Activated CD4-positive, alpha-beta T cell treated with anti-CD3 and anti-CD28 coated beads, Interleukin-2, amount 10 ng/mL, durations not matched to agents 24 days and 14 days (primary cell): Measurements from ENCODE around the gene RERE. TPM values are rescaled to one million over a fixed set of nuclear protein-coding genes. Genes with fewer than 3 reads are reported as not detected.
A peak's percentile ranks its signal among the peaks of the same experiment; 100 is the strongest.
"Not testable (repeated sequence)": the region's sequence is repeated elsewhere in the genome, so short reads cannot be mapped to it uniquely, and the experiment has no call there.

Source experiments
- DNase-seq: peaks from one replicate; pipeline ENCODE4 v3.0.0; 2022
- H3K27ac Mint-ChIP-seq: one replicate; pipeline ENCODE4 v1.8.0; 2022; ENCODE audit warnings: mild to moderate bottlenecking, mixed read lengths
- H3K27me3 Mint-ChIP-seq: one replicate; pipeline ENCODE4 v1.8.0; 2022; ENCODE audit warnings: mixed read lengths
- H3K36me3 Mint-ChIP-seq: one replicate; pipeline ENCODE4 v1.8.0; 2022; ENCODE audit warnings: low read depth, mild to moderate bottlenecking, mixed read lengths
- H3K4me1 Mint-ChIP-seq: one replicate; pipeline ENCODE4 v1.8.0; 2021; ENCODE audit warnings: mixed read lengths
- H3K4me3 Mint-ChIP-seq: one replicate; pipeline ENCODE4 v1.8.0; 2022; ENCODE audit warnings: mild to moderate bottlenecking, moderate library complexity, mixed read lengths
- H3K9me3 Mint-ChIP-seq: one replicate; pipeline ENCODE4 v1.8.0; 2021; ENCODE audit warnings: mixed read lengths
- intact Hi-C: fragments of 100-400 bp; cut with micrococcal nuclease; formaldehyde crosslinking; loops from one replicate; pipeline ENCODE4 v1.15.1; 2023
- total RNA-seq: library from RNA; stranded (reverse); gene quantifications from 2 replicates; pipeline ENCODE4 v1.2.3, GENCODE V29; 2022

RERE gene
- total RNA-seq, 1 donor from 2014 or later: 85.6 TPM

GRCh38 chr1:8745749-8746390 is 71.6 kb downstream of the RERE start:
- peaks cover 5% of the 10 kb centered on the region for H3K36me3 Mint-ChIP-seq
- no peak overlapping the region for H3K4me3 Mint-ChIP-seq
- intact Hi-C loops: no loop called here
- H3K4me1 Mint-ChIP-seq: peaks cover 10% of the 10 kb centered on the region
- H3K9me3 Mint-ChIP-seq: no peaks in the 10 kb centered on the region
- no peak overlapping the region for H3K27ac Mint-ChIP-seq
- no peak for DNase-seq
- H3K27me3 Mint-ChIP-seq: no peaks in the 10 kb centered on the region

DNA sequence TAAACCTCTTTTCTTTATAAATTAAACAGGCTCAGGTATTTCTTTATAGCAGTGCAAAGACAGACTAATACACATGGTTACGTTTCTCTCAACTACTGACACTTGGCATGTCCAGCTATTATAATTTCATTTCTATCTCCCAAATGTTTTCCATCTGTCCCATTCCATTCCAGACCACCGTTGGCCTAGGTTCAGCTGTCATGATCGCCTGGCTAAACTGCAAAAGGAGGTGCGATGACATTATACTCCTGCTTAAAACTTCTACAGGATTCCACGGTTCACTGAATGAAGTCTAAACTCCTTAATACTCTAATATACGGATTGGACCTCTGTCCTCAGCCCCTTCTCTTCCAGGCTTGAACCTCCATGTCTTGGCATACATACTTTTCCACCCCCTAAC is 72.1 kb downstream of the RERE start:
- Mint-ChIP-seq H3K4me3 (no peak overlapping the region), H3K4me1 (peaks cover 10% of the 10 kb centered on the region), H3K27ac (no peak overlapping the region), H3K9me3 (no peaks in the 10 kb centered on the region), H3K36me3 (peaks cover 5% of the 10 kb centered on the region), H3K27me3 (no peaks in the 10 kb centered on the region)
- intact Hi-C loops: no loop called here
- DNase-seq: no peak

DNA sequence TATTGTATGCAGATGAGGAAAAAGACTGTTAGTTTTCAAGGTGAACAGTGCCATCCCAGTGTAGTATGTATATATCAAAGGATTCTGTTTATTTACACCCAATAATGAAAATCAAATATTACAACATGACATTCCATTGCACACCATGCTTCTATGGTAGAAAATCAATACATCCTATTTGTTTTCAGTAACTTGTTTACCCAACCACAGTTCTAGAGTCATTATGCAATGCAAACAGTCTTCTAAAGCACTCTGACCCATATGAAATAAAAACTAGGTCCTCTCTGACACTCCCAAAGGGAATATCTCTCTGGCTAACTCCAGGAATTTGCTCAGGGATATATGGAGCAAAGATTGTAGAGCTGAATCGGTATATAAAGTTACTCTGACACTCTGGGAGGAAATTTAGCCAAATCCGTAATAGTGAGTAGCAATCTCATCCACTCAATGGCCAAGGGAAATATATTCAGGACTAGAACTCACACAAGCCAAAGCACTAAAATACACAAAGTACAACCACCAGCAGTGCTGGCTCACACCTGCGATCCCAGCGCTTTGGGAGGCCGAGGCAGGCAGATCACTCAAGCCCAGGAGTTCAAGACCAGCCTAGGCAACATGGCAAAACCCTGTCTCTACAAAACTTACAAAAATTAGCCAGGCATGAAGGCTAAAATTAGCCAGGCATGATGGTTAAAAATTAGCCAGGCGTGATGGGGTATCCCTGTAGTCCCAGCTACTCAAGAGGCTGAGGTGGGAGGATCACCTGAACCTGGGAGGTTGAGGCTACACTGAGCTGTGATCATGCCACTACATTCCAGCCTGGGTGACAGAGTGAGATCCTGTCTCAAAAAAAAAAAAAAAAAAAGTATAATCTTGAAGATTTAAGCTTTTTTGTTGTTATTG is 75.2 kb downstream of the RERE start:
- peaks cover 23% of the 10 kb centered on the region for H3K9me3 Mint-ChIP-seq
- no peak for DNase-seq
- no peak overlapping the region for H3K4me3 Mint-ChIP-seq

GRCh38 chr1:8740034-8740449 is 77.4 kb downstream of the RERE start:
- intact Hi-C loops: no loop called here
- no peak overlapping the region for H3K4me3 Mint-ChIP-seq
- H3K4me1 Mint-ChIP-seq: peaks cover 6% of the 10 kb centered on the region
- H3K27me3 Mint-ChIP-seq: no peaks in the 10 kb centered on the region
- H3K36me3 Mint-ChIP-seq: peaks cover 22% of the 10 kb centered on the region
- no peak for DNase-seq
- peaks cover 23% of the 10 kb centered on the region for H3K9me3 Mint-ChIP-seq
- H3K27ac Mint-ChIP-seq: no peak overlapping the region

More for the DNA sequence above, 75.2 kb downstream of the RERE start:
- H3K36me3 Mint-ChIP-seq: peaks cover 20% of the 10 kb centered on the region
- peaks cover 9% of the 10 kb centered on the region for H3K4me1 Mint-ChIP-seq
- H3K27ac Mint-ChIP-seq: no peak overlapping the region
- intact Hi-C loops: no loop called here
- H3K27me3 Mint-ChIP-seq: no peaks in the 10 kb centered on the region

DNA sequence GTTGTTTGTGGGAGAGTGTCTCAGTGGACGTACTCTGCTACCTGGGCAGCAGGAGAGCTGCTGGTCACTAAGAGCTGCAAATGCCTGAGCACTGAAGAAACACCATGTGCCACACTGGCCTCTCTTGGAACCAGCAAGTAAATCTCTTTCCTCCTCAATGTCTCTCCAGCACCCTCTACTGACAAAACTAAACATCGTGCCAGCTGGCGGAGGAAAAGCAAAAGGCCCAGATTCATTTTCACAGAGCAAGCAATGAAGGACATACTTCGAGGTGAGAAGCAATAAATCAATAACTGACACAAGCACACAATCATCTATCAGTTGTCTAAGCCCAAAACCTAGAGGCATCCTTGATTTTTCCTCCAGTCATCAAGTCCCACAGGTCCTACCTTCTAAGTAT is 78.1 kb downstream of the RERE start:
- no peak overlapping the region for H3K27ac Mint-ChIP-seq
- peaks cover 22% of the 10 kb centered on the region for H3K36me3 Mint-ChIP-seq
- H3K27me3 Mint-ChIP-seq: no peaks in the 10 kb centered on the region
- no peak for DNase-seq
- H3K9me3 Mint-ChIP-seq: peaks cover 23% of the 10 kb centered on the region
- H3K4me3 Mint-ChIP-seq: no peak overlapping the region
- intact Hi-C loops: no loop called here
- H3K4me1 Mint-ChIP-seq: peaks cover 6% of the 10 kb centered on the region

- intact Hi-C loops: no loop called here
- no peak overlapping the region for H3K4me3 Mint-ChIP-seq
- no peak for DNase-seq
- H3K27ac Mint-ChIP-seq: no peak overlapping the region
- H3K36me3 Mint-ChIP-seq: peaks cover 27% of the 10 kb centered on the region
- H3K27me3 Mint-ChIP-seq: no peaks in the 10 kb centered on the region
- H3K9me3 Mint-ChIP-seq: peaks cover 28% of the 10 kb centered on the region
- peaks cover 7% of the 10 kb centered on the region for H3K4me1 Mint-ChIP-seq
Measured at GRCh38 chr1:8736927-8737326, 80.5 kb downstream of the RERE start.

- H3K4me1 Mint-ChIP-seq: peaks cover 6% of the 10 kb centered on the region
- no peak overlapping the region for H3K4me3 Mint-ChIP-seq
- no peak for DNase-seq
- intact Hi-C loops: no loop called here
- peaks cover 17% of the 10 kb centered on the region for H3K36me3 Mint-ChIP-seq
- H3K27me3 Mint-ChIP-seq: no peaks in the 10 kb centered on the region
- H3K9me3 Mint-ChIP-seq: peaks cover 16% of the 10 kb centered on the region
- no peak overlapping the region for H3K27ac Mint-ChIP-seq
Measured at GRCh38 chr1:8733484-8733883, 84.0 kb downstream of the RERE start.

DNA sequence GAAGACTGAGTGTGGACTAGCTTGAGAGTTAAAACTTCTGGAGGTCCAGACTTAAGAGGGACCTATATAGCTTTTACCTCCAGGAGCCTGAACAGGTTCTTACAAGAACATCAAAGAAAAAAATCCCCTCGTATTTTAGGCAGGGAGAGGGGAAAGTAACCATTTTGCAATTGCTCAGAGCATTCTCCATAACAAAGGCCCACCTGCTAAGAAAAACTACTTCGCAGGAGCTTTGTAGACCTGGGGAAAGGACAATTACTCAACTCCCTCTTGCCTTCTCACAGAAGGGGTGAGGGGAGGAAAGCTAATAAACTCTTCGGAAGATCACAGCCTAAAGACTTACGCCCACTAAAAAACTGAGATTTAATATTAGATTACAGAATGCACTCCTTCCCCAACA is 86.3 kb downstream of the RERE start:
- DNase-seq: no peak
- intact Hi-C loops: no loop called here
- Mint-ChIP-seq H3K36me3 (peaks cover 12% of the 10 kb centered on the region), H3K27ac (no peak overlapping the region), H3K9me3 (peaks cover 9% of the 10 kb centered on the region), H3K4me3 (no peak overlapping the region), H3K27me3 (no peaks in the 10 kb centered on the region), H3K4me1 (peaks cover 10% of the 10 kb centered on the region)

- H3K27ac Mint-ChIP-seq: no peak overlapping the region
- peaks cover 15% of the 10 kb centered on the region for H3K4me1 Mint-ChIP-seq
- peaks cover 9% of the 10 kb centered on the region for H3K9me3 Mint-ChIP-seq
- intact Hi-C loops: no loop called here
- no peak overlapping the region for H3K4me3 Mint-ChIP-seq
- no peak for DNase-seq
- peaks cover 12% of the 10 kb centered on the region for H3K36me3 Mint-ChIP-seq
- H3K27me3 Mint-ChIP-seq: no peaks in the 10 kb centered on the region
Measured at GRCh38 chr1:8728464-8728863, 89.0 kb downstream of the RERE start.

- intact Hi-C loops: no loop called here
- Mint-ChIP-seq H3K27me3 (no peaks in the 10 kb centered on the region), H3K4me1 (peaks cover 18% of the 10 kb centered on the region), H3K4me3 (no peak overlapping the region), H3K27ac (no peak overlapping the region), H3K36me3 (peaks cover 12% of the 10 kb centered on the region), H3K9me3 (peaks cover 9% of the 10 kb centered on the region)
- no peak for DNase-seq
Measured at GRCh38 chr1:8727809-8728213, 89.6 kb downstream of the RERE start.

GRCh38 chr1:8727316-8727715 is 90.1 kb downstream of the RERE start:
- DNase-seq, H3K9me3 Mint-ChIP-seq, intact Hi-C loops, H3K27ac Mint-ChIP-seq, H3K4me3 Mint-ChIP-seq, H3K27me3 Mint-ChIP-seq: not testable (repeated sequence)
- Mint-ChIP-seq H3K4me1 (peaks cover 19% of the 10 kb centered on the region), H3K36me3 (peaks cover 11% of the 10 kb centered on the region)

DNA sequence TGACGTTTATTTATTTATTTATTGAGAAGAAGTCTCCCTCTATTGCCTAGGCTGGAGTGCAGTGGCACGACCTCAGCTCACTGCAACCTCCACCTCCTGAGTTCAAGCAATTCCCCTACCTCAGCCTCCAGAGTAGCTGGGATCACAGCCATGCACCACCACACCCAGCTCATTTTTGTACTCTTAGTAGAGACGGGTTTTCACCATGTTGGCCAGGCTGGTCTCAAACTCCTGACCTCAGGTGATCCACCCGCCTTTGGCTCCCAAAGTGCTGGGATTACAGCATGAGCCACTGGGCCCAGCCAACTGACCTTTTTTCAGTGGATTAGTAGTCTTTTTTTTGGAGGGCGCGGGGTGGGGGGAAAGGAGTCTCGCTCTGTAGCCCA is 90.6 kb downstream of the RERE start:
- H3K27me3 Mint-ChIP-seq, H3K4me3 Mint-ChIP-seq, H3K9me3 Mint-ChIP-seq, H3K36me3 Mint-ChIP-seq, H3K27ac Mint-ChIP-seq, DNase-seq: not testable (repeated sequence)
- peaks cover 22% of the 10 kb centered on the region for H3K4me1 Mint-ChIP-seq
- intact Hi-C loops: loop anchor here (1.0 kb wide), 1 partner anchor 165 kb away; no protein-coding TSS in a partner anchor

DNA sequence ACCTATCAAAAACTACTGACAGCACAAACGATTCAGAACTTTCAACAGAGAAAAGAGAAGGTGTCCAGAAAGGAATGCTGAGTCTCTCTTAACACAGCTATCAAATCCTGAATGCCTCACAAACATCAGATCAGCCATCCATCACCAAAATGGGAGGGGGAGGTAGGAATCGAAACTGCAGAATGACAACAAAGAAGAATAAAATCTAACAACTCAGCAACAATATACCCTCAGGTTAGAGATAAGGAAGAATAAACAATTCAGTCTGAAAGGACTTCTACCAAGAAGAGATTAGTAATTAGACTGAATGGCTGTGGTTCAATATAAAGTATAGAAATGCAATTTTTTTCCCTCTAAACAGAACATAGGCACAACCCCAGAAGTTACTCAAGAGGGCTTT is 94.4 kb downstream of the RERE start:
- intact Hi-C loops: no loop called here
- Mint-ChIP-seq H3K4me1 (peaks cover 30% of the 10 kb centered on the region), H3K27me3 (no peaks in the 10 kb centered on the region), H3K4me3 (peak overlapping the region; percentile 20), H3K27ac (peak overlapping the region; percentile 1), H3K36me3 (no peaks in the 10 kb centered on the region), H3K9me3 (no peaks in the 10 kb centered on the region)
- DNase-seq: no peak

- intact Hi-C loops: no loop called here
- Mint-ChIP-seq H3K27me3 (no peaks in the 10 kb centered on the region), H3K27ac (no peak overlapping the region), H3K9me3 (no peaks in the 10 kb centered on the region), H3K4me3 (no peak overlapping the region), H3K4me1 (peaks cover 32% of the 10 kb centered on the region), H3K36me3 (no peaks in the 10 kb centered on the region)
- no peak for DNase-seq
Measured at GRCh38 chr1:8722366-8722765, 95.1 kb downstream of the RERE start.
